CD14-positive monocyte (primary cell): ENCODE measurements around the gene S100A1. TPM values are rescaled to one million over a fixed set of nuclear protein-coding genes. Genes with fewer than 3 reads are reported as not detected.

Experiments
- DNase-seq, 3 donors: peaks; one replicate each; pipeline ENCODE4 v3.0.0-alpha.2; 2011 to 2022
- H2AFZ ChIP-seq: 2 replicates; pipeline ENCODE4 v1.6.0; 2012; ENCODE audit warnings: mild to moderate bottlenecking, low read depth, low read length, inconsistent platforms; ENCODE audit not compliant: insufficient read depth, poor library complexity, severe bottlenecking
- H3K27ac ChIP-seq, 2 donors: 1 replicate in 1 of 2; 2 replicates in 1 of 2; pipeline ENCODE4 v1.5.1; 2012 to 2013; ENCODE audit warnings: low read length in 2 of 2, control low read depth in 1 of 2, inconsistent platforms in 1 of 2, low read depth in 1 of 2, mild to moderate bottlenecking in 1 of 2
- H3K27me3 ChIP-seq, 2 donors: one replicate each; pipeline versions ENCODE4 v1.6.0 to v1.6.1; 2011 to 2013; ENCODE audit warnings: low read length in 2 of 2; ENCODE audit not compliant: control insufficient read depth in 2 of 2, insufficient read depth in 2 of 2
- H3K36me3 ChIP-seq, 2 donors: replicated peaks in 1 of 2; 1 replicate in 1 of 2; 2 replicates in 1 of 2; pipeline versions ENCODE4 v1.5.1 to v1.6.1; 2012 to 2013; ENCODE audit warnings: low read length in 2 of 2, control low read depth in 1 of 2, inconsistent platforms in 1 of 2, mild to moderate bottlenecking in 1 of 2; ENCODE audit not compliant: insufficient read depth in 2 of 2, control insufficient read depth in 1 of 2
- H3K4me1 ChIP-seq, 2 donors: 1 replicate in 1 of 2; 2 replicates in 1 of 2; pipeline versions ENCODE4 v1.5.1 to v1.6.1; 2012 to 2013; ENCODE audit warnings: low read length in 2 of 2, control low read depth in 1 of 2, inconsistent platforms in 1 of 2, mild to moderate bottlenecking in 1 of 2, moderate library complexity in 1 of 2; ENCODE audit not compliant: insufficient read depth in 2 of 2, control insufficient read depth in 1 of 2
- H3K4me2 ChIP-seq: replicated peaks from 2 replicates; pipeline ENCODE3; 2012; ENCODE audit warnings: low read length, moderate library complexity, mild to moderate bottlenecking; ENCODE audit not compliant: poor library complexity, severe bottlenecking; ENCODE audit errors: extremely low read depth
- H3K4me3 ChIP-seq, 3 experiments: fragments of 200-600 bp in 1 of 3; sonication (generic) in 1 of 3; replicated peaks in 1 of 3; 1 replicate in 2 of 3; 2 replicates in 1 of 3; pipeline ENCODE4 v1.5.1; 2011 to 2013; ENCODE audit warnings: low read length in 3 of 3, mild to moderate bottlenecking in 3 of 3, control low read depth in 2 of 3, low read depth in 2 of 3, inconsistent platforms in 1 of 3, moderate library complexity in 1 of 3
- H3K79me2 ChIP-seq: 2 replicates; pipeline ENCODE4 v1.6.0; 2012; ENCODE audit warnings: mild to moderate bottlenecking, control low read depth, inconsistent platforms, low read length, moderate library complexity; ENCODE audit not compliant: insufficient read depth
- H3K9ac ChIP-seq: 2 replicates; pipeline ENCODE4 v1.6.0; 2017; ENCODE audit warnings: low read length, mild to moderate bottlenecking; ENCODE audit not compliant: insufficient read depth, poor library complexity, severe bottlenecking
- H3K9me3 ChIP-seq, 2 donors: replicated peaks in 1 of 2; 1 replicate in 1 of 2; 2 replicates in 1 of 2; pipeline versions ENCODE4 v1.5.1 to v1.6.1; 2012 to 2013; ENCODE audit warnings: low read length in 2 of 2, control low read depth in 1 of 2; ENCODE audit not compliant: control insufficient read depth in 1 of 2, insufficient read depth in 1 of 2
- H4K20me1 ChIP-seq: 2 replicates; pipeline ENCODE4 v1.6.0; 2012; ENCODE audit warnings: mild to moderate bottlenecking, low read length, control low read depth, moderate library complexity; ENCODE audit not compliant: insufficient read depth
- H3K27ac Mint-ChIP-seq, 7 donors: one replicate each; pipeline ENCODE4 v1.8.0; 2020; ENCODE audit warnings: mild to moderate bottlenecking in 7 of 7, mixed read lengths in 7 of 7, moderate library complexity in 6 of 7, inconsistent platforms in 2 of 7
- H3K27me3 Mint-ChIP-seq, 3 donors: one replicate each; pipeline ENCODE4 v1.8.0; 2021 to 2022; ENCODE audit warnings: low read depth in 3 of 3, mild to moderate bottlenecking in 3 of 3, mixed read lengths in 3 of 3, moderate library complexity in 3 of 3, inconsistent platforms in 1 of 3
- H3K36me3 Mint-ChIP-seq, 2 donors: one replicate each; pipeline ENCODE4 v1.8.0; 2020; ENCODE audit warnings: mixed read lengths in 2 of 2, inconsistent platforms in 1 of 2, mild to moderate bottlenecking in 1 of 2
- H3K4me1 Mint-ChIP-seq: one replicate; pipeline ENCODE4 v1.8.0; 2020; ENCODE audit warnings: mild to moderate bottlenecking, mixed read lengths
- H3K4me3 Mint-ChIP-seq, 2 donors: one replicate each; pipeline ENCODE4 v1.8.0; 2020; ENCODE audit warnings: mild to moderate bottlenecking in 2 of 2, mixed read lengths in 2 of 2, moderate library complexity in 1 of 2
- H3K9me3 Mint-ChIP-seq, 7 donors: one replicate each; pipeline ENCODE4 v1.8.0; 2020 to 2022; ENCODE audit warnings: mixed read lengths in 7 of 7, mild to moderate bottlenecking in 6 of 7, moderate library complexity in 6 of 7, inconsistent platforms in 2 of 7
- CTCF ChIP-seq: fragments of 200-600 bp; IDR thresholded peaks from one replicate; pipeline ENCODE4 v1.8.0; 2022; ENCODE audit warnings: antibody characterized with exemption, mild to moderate bottlenecking
- WGBS: methylation state at CpG from one replicate; pipeline ENCODE4 v1.1.5; 2013; ENCODE audit warnings: missing lambda C conversion rate; ENCODE audit not compliant: insufficient coverage; 5-methylcytosine and 5-hydroxymethylcytosine counted together
- intact Hi-C, 2 donors: fragments of 100-400 bp; cut with micrococcal nuclease; formaldehyde crosslinking; loops; one replicate each; pipeline versions ENCODE4 v1.15.0 to v1.15.1; 2023
- polyA plus RNA-seq, 3 donors: library from polyadenylated mRNA; depleted of rRNA in 1 of 3; unstranded in 2 of 3; stranded (reverse) in 1 of 3; fragments of 300-500 nt in 2 of 3; fragments of >200 nt in 1 of 3; fragmentation: Illumina TruSeq in 2 of 3; gene quantifications; 1 replicate in 2 of 3; 2 replicates in 1 of 3; pipeline ENCODE4 v1.2.3, GENCODE V29; 2012 to 2021

Gene S100A1
- polyA plus RNA-seq, 3 donors = not detected

- Histone ChIP-seq H3K79me2 (no peaks in the 10 kb centered on the region), H3K9me3 (no peaks in the 10 kb centered on the region), H3K36me3 (no peaks in the 10 kb centered on the region), H3K4me1 (no peaks in the 10 kb centered on the region), H4K20me1 (no peaks in the 10 kb centered on the region), H3K27me3 (no peaks in the 10 kb centered on the region), H2AFZ (no peak overlapping the region), H3K9ac (no peak overlapping the region), H3K4me2 (no peak overlapping the region), H3K4me3 (no peak overlapping the region), H3K27ac (no peak overlapping the region)
- Mint-ChIP-seq H3K4me3 (no peak overlapping the region), H3K36me3 (no peaks in the 10 kb centered on the region), H3K27me3 (peaks cover 4 to 11% (median 4%) of the 10 kb centered on the region in 3 donors), H3K4me1 (peaks cover 4% of the 10 kb centered on the region), H3K9me3 (peaks cover 0 to 1% (median 0%) of the 10 kb centered on the region in 7 donors), H3K27ac (peak overlapping the region in 2 of 7 donors; percentile 35 to 58)
- no peak for DNase-seq
- intact Hi-C loops = no loop called here
- WGBS = no CpG with 5 or more reads among the region's 2 CpGs
- TF ChIP-seq CTCF = no peak
Observed at GRCh38 chr1:153588482-153588881, 39.8 kb upstream of the S100A1 start.

GRCh38 chr1:153592748-153593147 lies 35.5 kb upstream of the S100A1 start:
- Histone ChIP-seq H3K9me3 (no peaks in the 10 kb centered on the region), H3K4me1 (peaks cover 0 to 4% of the 10 kb centered on the region in 2 donors), H3K4me2 (no peak overlapping the region), H3K4me3 (no peak overlapping the region), H4K20me1 (no peaks in the 10 kb centered on the region), H3K36me3 (no peaks in the 10 kb centered on the region), H3K27ac (no peak overlapping the region), H3K27me3 (no peaks in the 10 kb centered on the region), H3K79me2 (no peaks in the 10 kb centered on the region), H3K9ac (no peak overlapping the region), H2AFZ (no peak overlapping the region)
- Mint-ChIP-seq H3K27me3 (peaks cover 0 to 13% (median 5%) of the 10 kb centered on the region in 3 donors), H3K4me3 (no peak overlapping the region), H3K4me1 (peaks cover 15% of the 10 kb centered on the region), H3K36me3 (no peaks in the 10 kb centered on the region), H3K9me3 (peaks cover 0 to 1% (median 0%) of the 10 kb centered on the region in 7 donors), H3K27ac (no peak overlapping the region)
- TF ChIP-seq CTCF = no peak
- WGBS = no CpG with 5 or more reads among the region's 4 CpGs
- no peak for DNase-seq
- intact Hi-C loops = no loop called here
